ENCODE results near the gene KRT78. TPM values are rescaled to one million over a fixed set of nuclear protein-coding genes. Genes with fewer than 3 reads are reported as not detected.

KRT78 gene
- total and polyA plus RNA-seq, 9 donors: 0.05 to 2.8 (median 0.79) TPM; not detected in 6

DNA sequence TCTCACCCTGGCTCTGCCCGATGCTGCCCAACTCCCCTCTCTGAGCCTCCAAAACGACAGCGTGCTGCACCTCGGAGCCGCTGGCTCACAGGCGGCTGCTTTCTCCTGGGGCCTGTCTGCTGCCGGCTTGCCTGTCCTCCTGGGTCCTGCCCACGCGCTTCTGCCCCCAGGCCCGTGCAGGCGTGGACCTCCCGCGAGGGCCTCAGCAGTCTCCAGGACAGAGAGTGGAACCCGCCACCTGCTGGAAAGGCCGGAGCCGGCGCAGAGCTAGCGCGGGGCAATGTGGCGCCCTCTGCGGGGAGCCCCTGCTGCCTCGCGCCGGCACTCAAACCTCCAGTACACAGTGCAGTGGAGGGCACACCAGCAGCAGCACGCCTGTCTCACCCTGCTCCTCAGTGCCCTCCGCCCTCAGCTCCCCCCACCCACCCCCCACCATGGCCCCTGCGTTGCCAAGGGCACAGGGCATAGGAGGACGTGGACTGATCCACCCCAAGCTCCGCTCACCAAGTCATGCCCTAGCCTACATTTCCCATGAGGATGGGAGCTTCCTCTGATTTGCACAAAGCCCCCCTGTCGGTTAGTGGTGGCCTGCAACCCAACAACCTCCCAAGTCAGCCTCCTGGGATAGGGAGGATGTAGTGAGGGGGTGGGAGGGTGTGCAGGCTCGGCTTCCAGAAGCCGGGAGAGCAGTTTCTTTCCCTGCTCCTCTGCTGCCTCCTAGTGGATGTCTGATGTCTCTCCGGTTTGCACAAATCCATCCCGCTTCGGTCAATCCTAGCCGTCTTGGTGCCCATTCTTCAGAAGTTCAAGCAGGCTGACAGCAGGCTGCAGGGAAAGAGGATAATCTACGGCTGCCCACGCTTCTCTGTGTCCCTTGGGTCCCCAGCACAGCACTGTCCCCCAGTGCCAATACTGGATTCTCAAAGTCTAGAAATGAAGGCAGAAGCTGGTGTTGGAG is 30.9 kb upstream of the KRT78 start:
- Histone ChIP-seq H3K27me3 (ENCODE audit: control insufficient read depth, insufficient read depth, low read length) (peaks cover 3% of the 10 kb centered on the region), H3K9me3 (replicated peaks; ENCODE audit: control insufficient read depth, low read depth, low read length) (no peaks in the 10 kb centered on the region), H3K4me1 (ENCODE audit: control insufficient read depth, insufficient read depth, low read length) (peaks cover 26% of the 10 kb centered on the region), H3K4me3 (ENCODE audit: low read length) (no peak overlapping the region), H3K27ac (ENCODE audit: low read length) (no peak overlapping the region), H3K36me3 (ENCODE audit: control insufficient read depth, insufficient read depth, low read length) (no peaks in the 10 kb centered on the region)
- DNase-seq: peak; percentile 88
- whole genome bisulfite sequencing (ENCODE audit: insufficient coverage): 5% methylated on average over 23 of the region's 38 CpGs

DNA sequence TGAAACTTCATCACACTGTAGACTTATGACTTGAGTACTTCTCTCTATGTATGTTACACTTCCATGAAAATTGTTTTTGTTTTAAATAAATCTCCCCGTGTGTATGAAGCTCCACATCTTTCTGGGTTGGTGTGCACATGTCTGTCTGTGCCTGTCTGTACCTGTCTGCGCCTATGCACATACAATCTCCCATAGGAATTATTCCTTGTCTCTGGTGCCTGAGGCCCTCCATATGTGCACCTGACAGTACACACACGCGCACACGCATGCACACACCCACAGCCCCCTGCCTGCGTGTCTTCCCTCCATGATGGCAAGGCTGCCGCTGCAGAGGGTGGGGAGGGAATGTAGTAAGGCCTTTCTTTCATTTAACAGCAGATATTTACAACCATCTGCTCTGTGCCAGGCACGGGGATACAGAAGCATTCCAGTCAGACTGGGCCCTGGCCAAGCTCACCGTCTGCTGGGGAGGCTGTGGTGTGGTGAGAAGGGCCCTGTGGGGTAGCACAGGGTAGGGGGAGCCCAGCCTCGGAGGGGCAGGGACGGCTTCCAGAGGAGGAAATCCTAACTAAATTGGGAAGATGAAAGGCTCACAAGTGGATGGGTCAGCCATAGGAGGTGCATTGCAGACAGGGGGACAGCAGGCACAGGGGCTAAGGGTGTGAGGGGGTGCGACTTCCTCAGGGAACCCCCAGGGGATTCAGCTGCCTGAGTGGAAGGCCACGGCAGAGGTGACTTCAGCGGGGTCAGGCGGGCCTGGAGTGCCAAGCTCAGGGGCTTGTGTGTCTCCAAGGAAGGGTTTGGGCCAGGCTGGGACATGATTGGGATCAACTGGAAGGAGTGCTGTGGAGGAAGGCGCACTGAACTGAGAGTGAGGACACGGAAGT is 30.0 kb upstream of the KRT78 start:
- H3K27ac ChIP-seq (ENCODE audit: low read length): no peak overlapping the region

DNA sequence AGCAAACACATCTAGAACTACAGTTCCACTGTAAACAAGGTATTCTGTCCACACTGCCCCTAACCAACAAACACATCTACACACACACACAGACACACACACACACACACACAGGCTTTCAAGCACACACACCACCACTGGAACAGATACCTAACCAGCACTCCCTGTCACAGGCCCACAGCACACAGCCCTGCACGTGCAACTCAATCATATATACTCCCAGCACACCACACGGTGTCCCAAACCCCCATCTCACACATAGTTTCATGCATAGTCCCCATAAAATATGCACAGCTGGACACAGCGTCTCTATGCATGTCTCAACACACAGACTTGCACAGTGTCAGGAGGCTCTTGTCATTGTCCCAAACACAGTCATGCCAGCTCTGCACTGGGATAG is 28.4 kb upstream of the KRT78 start:
- no peaks in the 10 kb centered on the region for H3K36me3 ChIP-seq (ENCODE audit: control insufficient read depth, insufficient read depth, low read length)
- no peak for DNase-seq
- H3K9me3 ChIP-seq (replicated peaks; ENCODE audit: control insufficient read depth, low read depth, low read length): no peaks in the 10 kb centered on the region
- no peak overlapping the region for H3K27ac ChIP-seq (ENCODE audit: low read length)
- no peak overlapping the region for H3K4me3 ChIP-seq (ENCODE audit: low read length)
- peaks cover 37% of the 10 kb centered on the region for H3K4me1 ChIP-seq (ENCODE audit: control insufficient read depth, insufficient read depth, low read length)
- WGBS (ENCODE audit: insufficient coverage): 17% methylated on average over 3 of the region's 3 CpGs
- peaks cover 15% of the 10 kb centered on the region for H3K27me3 ChIP-seq (ENCODE audit: control insufficient read depth, insufficient read depth, low read length)

More for the DNA sequence above, 30.0 kb upstream of the KRT78 start:
- Histone ChIP-seq H3K4me3 (ENCODE audit: low read length) (no peak overlapping the region), H3K27me3 (ENCODE audit: control insufficient read depth, insufficient read depth, low read length) (peaks cover 10% of the 10 kb centered on the region), H3K36me3 (ENCODE audit: control insufficient read depth, insufficient read depth, low read length) (no peaks in the 10 kb centered on the region), H3K9me3 (replicated peaks; ENCODE audit: control insufficient read depth, low read depth, low read length) (no peaks in the 10 kb centered on the region), H3K4me1 (ENCODE audit: control insufficient read depth, insufficient read depth, low read length) (peaks cover 34% of the 10 kb centered on the region)
- 51% methylated on average over 10 of the region's 17 CpGs for WGBS (ENCODE audit: insufficient coverage)
- no peak for DNase-seq

DNA sequence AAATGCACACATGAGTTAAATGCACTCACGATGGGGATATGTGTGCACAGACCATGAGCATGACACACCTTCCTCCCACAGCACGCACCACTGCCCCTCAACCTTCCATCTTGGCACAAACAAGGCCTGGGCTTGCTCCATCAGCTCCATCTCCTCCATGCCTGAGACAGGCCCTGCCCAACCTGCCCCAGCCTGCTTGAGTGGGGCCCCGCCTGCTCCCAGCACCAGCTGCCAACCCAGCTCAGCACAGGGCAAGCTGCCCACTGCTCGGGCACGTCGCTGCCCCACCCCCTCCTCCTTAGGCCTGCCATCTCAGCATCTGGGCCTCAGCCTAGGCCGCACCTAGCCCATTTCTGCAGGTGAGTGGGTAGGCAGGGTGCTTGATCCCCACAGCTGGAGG is 27.6 kb upstream of the KRT78 start:
- WGBS (ENCODE audit: insufficient coverage): 75% methylated on average over 2 of the region's 7 CpGs
- no peaks in the 10 kb centered on the region for H3K36me3 ChIP-seq (ENCODE audit: control insufficient read depth, insufficient read depth, low read length)
- no peak overlapping the region for H3K4me3 ChIP-seq (ENCODE audit: low read length)
- DNase-seq: no peak
- H3K4me1 ChIP-seq (ENCODE audit: control insufficient read depth, insufficient read depth, low read length): peaks cover 43% of the 10 kb centered on the region
- H3K27me3 ChIP-seq (ENCODE audit: control insufficient read depth, insufficient read depth, low read length): peaks cover 15% of the 10 kb centered on the region
- no peaks in the 10 kb centered on the region for H3K9me3 ChIP-seq (replicated peaks; ENCODE audit: control insufficient read depth, low read depth, low read length)
- H3K27ac ChIP-seq (ENCODE audit: low read length): no peak overlapping the region

DNA sequence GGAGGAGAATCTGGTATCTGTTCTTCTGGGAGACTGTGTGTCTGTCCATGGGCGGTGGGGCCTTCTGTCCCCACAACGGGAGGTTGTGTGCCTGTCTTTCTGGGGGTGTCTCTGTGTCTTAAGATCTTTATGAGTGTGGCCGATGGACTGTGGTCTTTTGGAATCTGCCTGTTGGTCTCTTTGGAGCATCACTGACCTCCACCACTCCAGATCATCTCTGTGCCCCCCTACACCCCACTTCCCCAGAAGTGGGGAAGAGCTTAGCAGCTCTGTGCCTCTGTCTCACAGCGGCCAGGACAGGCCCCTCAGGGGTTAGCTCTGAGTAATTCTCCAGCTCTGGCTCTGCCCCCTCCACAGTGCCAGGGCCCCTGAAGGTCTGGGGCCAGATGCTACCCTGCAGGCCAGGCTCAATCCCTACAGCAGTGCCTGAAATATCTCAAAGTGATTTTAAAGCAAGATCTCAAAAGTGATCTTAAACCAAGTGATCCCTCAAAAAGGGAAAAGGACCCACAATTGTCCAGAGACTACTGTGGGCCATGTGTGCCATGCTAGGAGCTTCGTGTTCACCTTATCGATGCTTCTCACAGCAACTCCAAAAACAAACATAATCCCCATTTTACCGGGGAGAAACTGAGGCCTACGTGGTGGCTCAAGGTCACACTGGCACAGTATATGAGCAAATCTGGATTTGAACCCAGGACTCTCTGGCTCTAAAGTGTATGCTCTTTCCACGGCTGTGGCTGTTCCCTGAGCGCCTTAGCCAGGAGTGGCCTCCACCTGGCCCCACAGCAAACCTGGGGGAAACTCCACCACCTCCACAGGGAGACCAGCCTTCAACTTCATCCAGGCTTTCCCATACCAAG is 26.0 kb upstream of the KRT78 start:
- no peaks in the 10 kb centered on the region for H3K36me3 ChIP-seq (ENCODE audit: control insufficient read depth, insufficient read depth, low read length)
- DNase-seq: no peak
- no peaks in the 10 kb centered on the region for H3K9me3 ChIP-seq (replicated peaks; ENCODE audit: control insufficient read depth, low read depth, low read length)
- peaks cover 53% of the 10 kb centered on the region for H3K4me1 ChIP-seq (ENCODE audit: control insufficient read depth, insufficient read depth, low read length)
- 61% methylated on average over 6 of the region's 10 CpGs for WGBS (ENCODE audit: insufficient coverage)
- H3K4me3 ChIP-seq (ENCODE audit: low read length): peak overlapping the region; percentile 25
- peak overlapping the region; percentile 25 for H3K27ac ChIP-seq (ENCODE audit: low read length)
- H3K27me3 ChIP-seq (ENCODE audit: control insufficient read depth, insufficient read depth, low read length): peaks cover 13% of the 10 kb centered on the region

DNA sequence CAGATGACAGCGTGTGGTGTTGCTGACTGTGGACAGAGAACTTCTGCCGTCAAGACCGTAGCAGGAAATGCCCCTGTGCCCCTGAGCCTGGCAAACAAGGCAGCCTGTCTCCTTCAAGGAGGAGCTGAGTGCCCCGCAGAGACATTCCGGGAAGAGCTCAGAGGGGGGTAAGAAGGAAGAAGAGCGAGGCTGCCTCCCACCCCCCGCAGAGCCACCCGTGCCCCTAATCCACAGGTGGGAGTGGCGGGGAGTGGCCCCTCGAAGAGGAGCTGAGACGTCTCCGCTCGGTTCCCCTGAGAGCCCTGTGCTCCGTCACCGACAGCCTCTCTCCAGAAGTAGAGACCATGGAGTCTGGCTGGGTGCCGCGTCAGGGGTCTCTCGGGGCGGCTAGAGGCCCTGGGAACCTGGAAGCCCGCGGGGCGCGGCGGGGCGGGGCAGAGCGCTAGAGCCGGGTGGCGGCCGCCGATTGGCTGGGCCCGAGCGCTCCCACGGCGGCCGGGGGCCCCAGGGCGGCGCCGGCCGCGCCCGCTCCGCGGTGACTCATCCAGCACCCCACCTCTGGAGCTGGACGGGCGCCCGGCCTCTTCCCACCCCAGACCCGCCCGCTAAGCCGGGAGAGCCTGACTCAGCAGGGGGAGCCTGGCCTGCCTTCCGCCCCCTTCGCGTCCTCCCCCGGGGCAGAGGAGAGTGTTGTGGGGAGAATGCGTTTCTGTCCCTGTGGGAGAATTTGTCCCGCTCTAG is 25.2 kb upstream of the KRT78 start:
- Histone ChIP-seq H3K4me3 (ENCODE audit: low read length) (peak overlapping the region; percentile 25), H3K36me3 (ENCODE audit: control insufficient read depth, insufficient read depth, low read length) (no peaks in the 10 kb centered on the region), H3K27ac (ENCODE audit: low read length) (peak overlapping the region; percentile 51), H3K27me3 (ENCODE audit: control insufficient read depth, insufficient read depth, low read length) (peaks cover 13% of the 10 kb centered on the region), H3K9me3 (replicated peaks; ENCODE audit: control insufficient read depth, low read depth, low read length) (no peaks in the 10 kb centered on the region), H3K4me1 (ENCODE audit: control insufficient read depth, insufficient read depth, low read length) (peaks cover 45% of the 10 kb centered on the region)
- peak; percentile 84 for DNase-seq
- 2% methylated on average over 44 of the region's 55 CpGs for WGBS (ENCODE audit: insufficient coverage)

DNA sequence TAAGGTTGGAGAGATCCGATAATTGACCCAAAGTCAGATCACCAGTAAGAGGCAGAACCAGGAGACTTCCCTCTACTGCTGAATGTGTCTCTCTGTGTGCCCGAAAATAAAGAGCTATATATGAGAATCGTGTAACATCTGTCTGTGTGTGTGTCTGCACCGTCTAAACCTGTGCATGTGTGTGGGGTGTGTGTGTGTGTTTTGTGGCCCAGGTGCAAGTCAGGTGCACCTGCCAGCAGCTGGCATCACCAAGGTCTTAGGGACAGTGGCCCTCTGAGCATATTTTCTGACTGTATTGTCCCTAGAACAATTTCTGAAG is 24.7 kb upstream of the KRT78 start:
- Histone ChIP-seq H3K27ac (ENCODE audit: low read length) (peak overlapping the region; percentile 51), H3K36me3 (ENCODE audit: control insufficient read depth, insufficient read depth, low read length) (no peaks in the 10 kb centered on the region), H3K4me1 (ENCODE audit: control insufficient read depth, insufficient read depth, low read length) (peaks cover 41% of the 10 kb centered on the region), H3K27me3 (ENCODE audit: control insufficient read depth, insufficient read depth, low read length) (peaks cover 13% of the 10 kb centered on the region), H3K9me3 (replicated peaks; ENCODE audit: control insufficient read depth, low read depth, low read length) (no peaks in the 10 kb centered on the region), H3K4me3 (ENCODE audit: low read length) (no peak overlapping the region)
- WGBS (ENCODE audit: insufficient coverage): 43% methylated on average over 3 of the region's 4 CpGs
- DNase-seq: no peak

DNA sequence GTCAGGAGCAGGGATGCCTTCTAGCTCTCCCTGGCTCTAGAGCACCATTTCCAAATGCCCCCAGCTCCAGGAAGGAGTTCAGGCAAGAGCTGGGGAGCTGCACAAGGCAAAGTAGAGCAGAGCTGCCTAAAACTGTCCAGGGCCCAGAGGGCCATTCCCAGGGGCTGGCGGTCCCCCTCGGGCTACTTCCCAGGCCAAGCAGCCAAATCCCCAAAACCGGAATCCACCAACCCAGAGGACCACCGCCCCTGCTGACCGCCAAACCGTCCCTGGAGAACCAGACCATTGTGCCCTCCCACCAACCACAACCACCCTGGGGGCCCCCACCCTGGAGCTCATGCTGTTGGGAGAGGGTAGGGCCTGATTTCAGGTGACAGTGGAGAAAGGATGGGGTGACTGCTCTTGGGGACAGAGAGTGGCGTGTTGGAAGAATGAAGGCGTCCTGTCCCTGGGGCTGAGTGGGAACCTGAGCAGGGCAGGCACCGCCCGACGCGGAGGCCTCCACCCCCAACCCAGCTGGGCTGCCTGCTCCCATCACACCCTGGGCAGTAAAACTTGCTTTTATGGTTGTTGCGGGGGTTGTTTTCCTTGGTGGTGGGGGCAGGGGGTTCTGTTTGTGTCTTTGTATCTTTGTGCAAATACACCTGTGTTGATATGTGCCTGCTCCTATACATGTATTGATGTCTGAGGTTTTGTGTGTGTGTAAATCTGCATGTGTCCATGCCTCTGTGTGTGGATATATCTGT is 24.0 kb upstream of the KRT78 start:
- 75% methylated on average over 2 of the region's 13 CpGs for whole genome bisulfite sequencing (ENCODE audit: insufficient coverage)
- no peak overlapping the region for H3K27ac ChIP-seq (ENCODE audit: low read length)
- H3K9me3 ChIP-seq (replicated peaks; ENCODE audit: control insufficient read depth, low read depth, low read length): no peaks in the 10 kb centered on the region
- peaks cover 40% of the 10 kb centered on the region for H3K4me1 ChIP-seq (ENCODE audit: control insufficient read depth, insufficient read depth, low read length)
- H3K36me3 ChIP-seq (ENCODE audit: control insufficient read depth, insufficient read depth, low read length): no peaks in the 10 kb centered on the region
- H3K4me3 ChIP-seq (ENCODE audit: low read length): no peak overlapping the region
- no peak for DNase-seq
- peaks cover 13% of the 10 kb centered on the region for H3K27me3 ChIP-seq (ENCODE audit: control insufficient read depth, insufficient read depth, low read length)
